ENCODE measurements around the gene TMEM106B. TPM values are rescaled to one million over a fixed set of nuclear protein-coding genes. Genes with fewer than 3 reads are reported as not detected.

Gene TMEM106B
- total RNA-seq, 1 donor from 2014 or later, result 19.4 TPM

GRCh38 chr7:12174931-12175330, 36.2 kb upstream of the TMEM106B start:
- H3K27me3 Mint-ChIP-seq (ENCODE audit: unreplicated experiment), result no peaks in the 10 kb centered on the region
- H3K9me3 Mint-ChIP-seq (ENCODE audit: unreplicated experiment), result no peaks in the 10 kb centered on the region
- no peaks in the 10 kb centered on the region for H3K36me3 Mint-ChIP-seq (ENCODE audit: unreplicated experiment)
- no peak overlapping the region for H3K4me3 Mint-ChIP-seq (ENCODE audit: unreplicated experiment)
- TF ChIP-seq CTCF (IDR thresholded peaks at IDR 0.05; ENCODE audit: partially characterized antibody, unreplicated experiment), result no peak
- DNase-seq, result no peak
- no peaks in the 10 kb centered on the region for H3K4me1 Mint-ChIP-seq (ENCODE audit: low read depth, unreplicated experiment)
- H3K27ac Mint-ChIP-seq (ENCODE audit: unreplicated experiment), result no peak overlapping the region

- no peak for DNase-seq
- no peak overlapping the region for H3K4me3 Mint-ChIP-seq (ENCODE audit: unreplicated experiment)
- H3K9me3 Mint-ChIP-seq (ENCODE audit: unreplicated experiment), result peaks cover 3% of the 10 kb centered on the region
- no peaks in the 10 kb centered on the region for H3K27me3 Mint-ChIP-seq (ENCODE audit: unreplicated experiment)
- H3K4me1 Mint-ChIP-seq (ENCODE audit: low read depth, unreplicated experiment), result no peaks in the 10 kb centered on the region
- no peaks in the 10 kb centered on the region for H3K36me3 Mint-ChIP-seq (ENCODE audit: unreplicated experiment)
- no peak overlapping the region for H3K27ac Mint-ChIP-seq (ENCODE audit: unreplicated experiment)
- no peak for TF ChIP-seq CTCF (IDR thresholded peaks at IDR 0.05; ENCODE audit: partially characterized antibody, unreplicated experiment)
Measured at GRCh38 chr7:12178317-12178716, 32.8 kb upstream of the TMEM106B start.

GRCh38 chr7:12194426-12194825, 16.7 kb upstream of the TMEM106B start:
- Mint-ChIP-seq H3K27ac (ENCODE audit: unreplicated experiment) (no peak overlapping the region), H3K4me3 (ENCODE audit: unreplicated experiment) (no peak overlapping the region)

GRCh38 chr7:12196386-12196785, 14.7 kb upstream of the TMEM106B start:
- Mint-ChIP-seq H3K4me3 (ENCODE audit: unreplicated experiment) (no peak overlapping the region), H3K36me3 (ENCODE audit: unreplicated experiment) (no peaks in the 10 kb centered on the region), H3K27ac (ENCODE audit: unreplicated experiment) (no peak overlapping the region)

More at GRCh38 chr7:12194426-12194825, 16.7 kb upstream of the TMEM106B start:
- peaks cover 1% of the 10 kb centered on the region for H3K27me3 Mint-ChIP-seq (ENCODE audit: unreplicated experiment)
- no peak for TF ChIP-seq CTCF (IDR thresholded peaks at IDR 0.05; ENCODE audit: partially characterized antibody, unreplicated experiment)
- H3K9me3 Mint-ChIP-seq (ENCODE audit: unreplicated experiment), result peaks cover 2% of the 10 kb centered on the region
- H3K4me1 Mint-ChIP-seq (ENCODE audit: low read depth, unreplicated experiment), result no peaks in the 10 kb centered on the region
- H3K36me3 Mint-ChIP-seq (ENCODE audit: unreplicated experiment), result no peaks in the 10 kb centered on the region
- no peak for DNase-seq

GRCh38 chr7:12199363-12199762, 11.7 kb upstream of the TMEM106B start:
- no peak overlapping the region for H3K4me3 Mint-ChIP-seq (ENCODE audit: unreplicated experiment)
- no peak for DNase-seq

More at GRCh38 chr7:12196386-12196785, 14.7 kb upstream of the TMEM106B start:
- no peaks in the 10 kb centered on the region for H3K4me1 Mint-ChIP-seq (ENCODE audit: low read depth, unreplicated experiment)
- TF ChIP-seq CTCF (IDR thresholded peaks at IDR 0.05; ENCODE audit: partially characterized antibody, unreplicated experiment), result no peak
- no peaks in the 10 kb centered on the region for H3K9me3 Mint-ChIP-seq (ENCODE audit: unreplicated experiment)
- H3K27me3 Mint-ChIP-seq (ENCODE audit: unreplicated experiment), result no peaks in the 10 kb centered on the region
- no peak for DNase-seq

More at GRCh38 chr7:12199363-12199762, 11.7 kb upstream of the TMEM106B start:
- Mint-ChIP-seq H3K27me3 (ENCODE audit: unreplicated experiment) (no peaks in the 10 kb centered on the region), H3K4me1 (ENCODE audit: low read depth, unreplicated experiment) (no peaks in the 10 kb centered on the region), H3K9me3 (ENCODE audit: unreplicated experiment) (no peaks in the 10 kb centered on the region), H3K36me3 (ENCODE audit: unreplicated experiment) (peaks cover 4% of the 10 kb centered on the region), H3K27ac (ENCODE audit: unreplicated experiment) (no peak overlapping the region)
- TF ChIP-seq CTCF (IDR thresholded peaks at IDR 0.05; ENCODE audit: partially characterized antibody, unreplicated experiment), result no peak
